GM12878 (cell line): ENCODE data around the gene LCN12. TPM values are rescaled to one million over a fixed set of nuclear protein-coding genes. Genes with fewer than 3 reads are reported as not detected.

Source experiments
- ATAC-seq: fragments of 200-7000 bp; cut with Tn5 transposase; 3 replicates; pipeline ENCODE4 v1.9.1; 2020; ENCODE audit warnings: mild to moderate bottlenecking, moderate library complexity
- BruUV-seq: library from RNA; stranded (reverse); fragments of 400-500 nt; replicated peaks from 2 replicates; lab custom pipeline; 2021; lab: Mats Ljungman, UMichigan
- CTCF ChIA-PET: fragments of 300-600 bp; sonication (Branson Sonifier 250); formaldehyde crosslinking; extraction: SDS; loops from one replicate; lab custom pipeline; 2021; ENCODE audit warnings: inconsistent platforms; lab: Yijun Ruan, JAX
- POLR2A ChIA-PET: fragments of 350-600 bp; formaldehyde crosslinking; extraction: SDS; loops from one replicate; lab custom pipeline; 2021; ENCODE audit warnings: inconsistent platforms; lab: Charles Lee
- RAD21 ChIA-PET: fragments of 300-600 bp; sonication (Branson Sonifier 250); formaldehyde crosslinking; loops from one replicate; lab custom pipeline; 2023; ENCODE audit warnings: antibody characterized with exemption; ENCODE audit not compliant: unreplicated experiment; lab: Charles Lee
- SMC1A ChIA-PET: fragments of 300-600 bp; sonication (Branson Sonifier 250); formaldehyde crosslinking; loops from one replicate; lab custom pipeline; 2023; ENCODE audit not compliant: unreplicated experiment, uncharacterized antibody; lab: Charles Lee
- DNase-seq: peaks from one replicate; pipeline ENCODE4 v3.0.0-alpha.2; 2011; ENCODE audit warnings: low read depth, low spot score
- FAIRE-seq: peaks from 3 replicates; lab custom pipeline; 2011; peaks lifted over from hg19 to GRCh38; lab: Jason Lieb, UNC
- H2AFZ ChIP-seq: 2 replicates; pipeline ENCODE4 v1.6.0; 2011; ENCODE audit warnings: low read depth, low read length, control low read depth; ENCODE audit not compliant: control insufficient read depth
- H3K27ac ChIP-seq: 2 replicates; pipeline ENCODE4 v1.5.1; 2011; ENCODE audit warnings: control low read depth; ENCODE audit not compliant: control insufficient read depth, insufficient read depth
- H3K27me3 ChIP-seq, 2 experiments: replicated peaks in 1 of 2; 2 replicates each; pipeline versions ENCODE4 v1.6.0 to v1.6.1; 2011; ENCODE audit warnings: low read length in 1 of 2; ENCODE audit not compliant: control insufficient read depth in 2 of 2, insufficient read depth in 2 of 2
- H3K36me3 ChIP-seq, 2 experiments: 2 replicates each; pipeline ENCODE4 v1.5.1; 2011; ENCODE audit warnings: low read length in 1 of 2; ENCODE audit not compliant: control insufficient read depth in 2 of 2, insufficient read depth in 2 of 2
- H3K4me1 ChIP-seq: 2 replicates; pipeline ENCODE4 v1.6.1; 2011; ENCODE audit warnings: mild to moderate bottlenecking, low read length, moderate library complexity, mixed read lengths; ENCODE audit not compliant: control insufficient read depth, insufficient read depth
- H3K4me2 ChIP-seq: 2 replicates; pipeline ENCODE4 v1.6.0; 2011; ENCODE audit warnings: control low read depth; ENCODE audit not compliant: control insufficient read depth, insufficient read depth
- H3K4me3 ChIP-seq: fragments of 200-600 bp; sonication (generic); 2 replicates; pipeline ENCODE4 v1.5.1; 2016
- H3K79me2 ChIP-seq: 2 replicates; pipeline ENCODE4 v1.6.0; 2011; ENCODE audit warnings: low read length; ENCODE audit not compliant: control insufficient read depth, insufficient read depth
- H3K9ac ChIP-seq: 2 replicates; pipeline ENCODE4 v1.8.0; 2011; ENCODE audit warnings: low read length, control low read depth, mixed read lengths; ENCODE audit not compliant: control insufficient read depth, insufficient read depth
- H3K9me3 ChIP-seq: replicated peaks from 3 replicates; pipeline ENCODE4 v1.5.1; 2011; ENCODE audit warnings: mild to moderate bottlenecking, low read length; ENCODE audit not compliant: control insufficient read depth, insufficient read depth
- H4K20me1 ChIP-seq: 2 replicates; pipeline ENCODE4 v1.6.0; 2011; ENCODE audit not compliant: control insufficient read depth, insufficient read depth
- CBX5 ChIP-seq: sonication (generic); IDR thresholded peaks from 2 replicates; pipeline ENCODE4 v1.6.1; 2016; ENCODE audit warnings: low read depth, moderate library complexity, mild to moderate bottlenecking, inconsistent platforms
- HCFC1 ChIP-seq: fragments of 150-350 bp; IDR thresholded peaks from 2 replicates; pipeline ENCODE4 v1.6.1; 2014; ENCODE audit warnings: low read length
- JUND ChIP-seq: IDR thresholded peaks from 2 replicates; pipeline ENCODE4 v1.6.1; 2012; ENCODE audit warnings: low read depth, mild to moderate bottlenecking, low read length, improper control_type of control experiment, moderate library complexity
- SIX5 ChIP-seq: IDR thresholded peaks from 2 replicates; pipeline ENCODE4 v1.6.1; 2011; ENCODE audit warnings: mild to moderate bottlenecking, low read depth, low read length, moderate library complexity; ENCODE audit not compliant: severe bottlenecking
- SMARCA5 ChIP-seq: fragments of 450-650 bp; IDR thresholded peaks from 2 replicates; pipeline ENCODE4 v1.6.1; 2017; ENCODE audit warnings: mild to moderate bottlenecking
- SPI1 ChIP-seq: IDR thresholded peaks from 2 replicates; pipeline ENCODE4 v1.6.1; 2011; ENCODE audit warnings: low read depth, mild to moderate bottlenecking, low read length, moderate library complexity, borderline replicate concordance; ENCODE audit not compliant: insufficient read depth
- TCF12 ChIP-seq: IDR thresholded peaks from 2 replicates; pipeline ENCODE4 v1.6.1; 2011; ENCODE audit warnings: low read depth, mild to moderate bottlenecking, low read length
- TCF3 ChIP-seq: IDR thresholded peaks from 2 replicates; pipeline ENCODE4 v1.6.1; 2012; ENCODE audit warnings: low read depth, mild to moderate bottlenecking, low read length, borderline replicate concordance; ENCODE audit not compliant: insufficient read depth
- ZNF274 ChIP-seq: IDR thresholded peaks from one replicate; pipeline ENCODE4 v1.8.0; 2011; ENCODE audit not compliant: insufficient read length, insufficient read depth
- WGBS: methylation state at CpG from one replicate; pipeline ENCODE4 v1.1.6; 2016; ENCODE audit warnings: low lambda C conversion rate; ENCODE audit not compliant: insufficient replicate concordance, insufficient coverage; ENCODE audit errors: missing lambda C conversion rate; 5-methylcytosine and 5-hydroxymethylcytosine counted together
- in situ Hi-C: fragments of 300-500 bp; cut with MboI; formaldehyde crosslinking; loops from 9 replicates; pipeline ENCODE4 v1.14.3; 2018; ENCODE audit warnings: mixed read lengths
- intact Hi-C: fragments of 100-400 bp; cut with micrococcal nuclease; formaldehyde crosslinking; loops from one replicate; pipeline ENCODE4 v1.14.2; 2022; ENCODE audit not compliant: unreplicated experiment
- polyA plus RNA-seq, 11 experiments: library from polyadenylated mRNA; depleted of rRNA in 4 of 11; unstranded in 6 of 11; stranded (reverse) in 5 of 11; fragments of >200 nt; fragmentation: Nextera tagmentation in 4 of 11; fragmentation: Illumina TruSeq in 1 of 11; extraction: Ambion mirVana in 4 of 11; extraction: Trizol in 1 of 11; gene quantifications; 1 replicate in 1 of 11; 2 replicates in 10 of 11; pipeline versions ENCODE4 v1.2.1 to v1.2.3, GENCODE V29; 2011 to 2016; ENCODE audit warnings: inconsistent platforms in 2 of 11, missing spikeins in 2 of 11, low read depth in 1 of 11
- total RNA-seq, 4 experiments: library from RNA; depleted of rRNA in 3 of 4; stranded (reverse); fragments of >200 nt in 3 of 4; fragmentation: Illumina TruSeq in 1 of 4; extraction: Trizol in 1 of 4; gene quantifications; 2 replicates each; pipeline versions ENCODE4 v1.2.1 to v1.2.3, GENCODE V29; 2013 to 2021

LCN12 gene
- total and polyA plus RNA-seq, 10 of the 15 experiments (the other 5 are each of a cell fraction or from before 2014, with no cell fraction given): 0.06 to 0.64 (median 0.40) TPM; not detected in 3

DNA sequence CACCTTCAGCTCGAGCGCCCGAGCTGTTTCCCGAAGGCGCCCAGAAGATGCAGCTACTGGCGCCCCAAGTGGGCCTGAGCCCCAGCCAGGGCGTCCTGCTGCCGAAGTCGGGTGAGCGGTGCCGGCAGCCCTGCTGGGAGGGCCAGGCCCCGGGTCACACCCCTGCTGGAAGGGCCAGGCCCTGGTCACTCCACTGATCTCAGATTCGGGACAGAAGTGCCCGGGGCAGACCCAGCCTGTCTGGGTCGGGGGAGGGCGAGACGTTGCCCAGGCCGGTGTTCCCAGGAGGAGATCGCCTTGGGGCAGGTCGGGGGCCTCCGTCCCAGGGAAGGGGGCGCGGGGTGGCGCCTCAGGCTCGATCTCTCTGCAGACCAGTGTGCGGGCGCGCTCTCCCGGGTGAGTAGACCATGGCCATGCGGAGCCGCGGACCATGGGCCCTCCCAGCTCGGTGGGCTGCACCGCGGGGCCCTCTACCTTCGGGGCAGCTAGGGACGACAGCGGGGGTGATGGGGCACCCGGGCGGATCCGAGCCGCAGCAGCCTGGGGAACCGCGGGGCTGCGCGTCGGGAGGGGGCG, 33.0 kb downstream of the LCN12 start:
- ChIA-PET POLR2A (interaction anchor here (0.7 kb wide), 1 partner anchor 175 kb away, joined by 5 read pairs; no protein-coding TSS in a partner anchor), CTCF (no interaction called here), RAD21 (no interaction called here), SMC1A (no interaction called here)
- H2AFZ ChIP-seq: no peak overlapping the region
- no peaks in the 10 kb centered on the region for H3K9me3 ChIP-seq
- H3K4me2 ChIP-seq: no peak overlapping the region
- H3K79me2 ChIP-seq: no peaks in the 10 kb centered on the region
- FAIRE-seq (no peak), DNase-seq (no peak), ATAC-seq (no peak)
- in situ Hi-C loops: no loop called here
- H3K4me1 ChIP-seq: no peaks in the 10 kb centered on the region
- no peaks in the 10 kb centered on the region for H3K36me3 ChIP-seq
- peaks cover 3% of the 10 kb centered on the region; the same call in 1 of the 2 replicates for H4K20me1 ChIP-seq
- no peak overlapping the region for H3K27ac ChIP-seq
- TF ChIP-seq CBX5 (no peak), TCF3 (no peak), SPI1 (no peak), SIX5 (no peak), ZNF274 (no peak), TCF12 (no peak), JUND (no peak), HCFC1 (no peak), SMARCA5 (no peak)
- H3K4me3 ChIP-seq: no peak overlapping the region
- BruUV-seq: no TSS peak
- WGBS: 13% methylated on average over 43 of the region's 48 CpGs
- intact Hi-C loops: no loop called here
- no peak overlapping the region for H3K9ac ChIP-seq
- peaks cover 5 to 6% of the 10 kb centered on the region in 2 experiments for H3K27me3 ChIP-seq
